Right cardiac atrium (tissue), 5 donors: Measurements from ENCODE around the gene SIX2. TPM values are rescaled to one million over a fixed set of nuclear protein-coding genes. Genes with fewer than 3 reads are reported as not detected.
"Not testable (repeated sequence)": the region's sequence is repeated elsewhere in the genome, so short reads cannot be mapped to it uniquely, and the experiment has no call there.

ENCODE experiments used
- ATAC-seq, 2 donors: fragments of 200-7000 bp; cut with Tn5 transposase; one replicate each; pipeline versions ENCODE4 v1.8.0 to v1.9.1; 2020; ENCODE audit warnings: moderate library complexity in 2 of 2, mild to moderate bottlenecking in 1 of 2
- DNase-seq, 3 donors: peaks; one replicate each; pipeline ENCODE4 v3.0.0-alpha.2; 2020
- H3K27ac ChIP-seq: one replicate; pipeline ENCODE4 v1.5.1; 2013; ENCODE audit warnings: mild to moderate bottlenecking, low read length, control low read depth, moderate library complexity
- H3K27me3 ChIP-seq: one replicate; pipeline ENCODE4 v1.6.1; 2013; ENCODE audit not compliant: control insufficient read depth, insufficient read depth
- H3K4me1 ChIP-seq: one replicate; pipeline ENCODE4 v1.6.1; 2013; ENCODE audit warnings: low read length; ENCODE audit not compliant: control insufficient read depth, insufficient read depth
- H3K4me3 ChIP-seq: one replicate; pipeline ENCODE4 v1.5.1; 2013; ENCODE audit warnings: low read length, control low read depth
- H3K9me3 ChIP-seq: one replicate; pipeline ENCODE4 v1.6.1; 2013; ENCODE audit warnings: low read length; ENCODE audit not compliant: control insufficient read depth
- WGBS: extraction: QIAGEN DNeasy Blood & Tissue Kit; methylation state at CpG from one replicate; pipeline ENCODE4 v1.1.7; 2013; 5-methylcytosine and 5-hydroxymethylcytosine counted together
- intact Hi-C, 4 donors: fragments of 100-400 bp; cut with DNase I; formaldehyde crosslinking; loops; one replicate each; pipeline versions ENCODE4 v1.11.0 to v1.14.0; 2022 to 2023
- polyA plus RNA-seq: library from polyadenylated mRNA; stranded (reverse); fragments of 200-250 nt; gene quantifications from one replicate; pipeline ENCODE4 v1.2.3, GENCODE V29; 2013
- total RNA-seq, 4 donors: library from RNA; stranded (reverse); fragmentation: NEBNext Ultra II Directional; extraction: Animal tissue kit (Norgen Biotek cat#: 25700); gene quantifications; one replicate each; pipeline ENCODE4 v1.2.1, GENCODE V29; 2021
- donor health status: healthy with polysubstance abuse.
- donor health status: DM: no; HTN: yes; CAD: no.
- donor health status: DM: no; HTN: no; CAD: no.
- donor health status: DM: no; HTN: yes; CAD: no; lungs with severe emphysema.
- donor health status: DM: yes; HTN: yes; CAD: no.

Gene SIX2
- total and polyA plus RNA-seq, 5 donors = 0.31 to 0.77 (median 0.54) TPM

DNA sequence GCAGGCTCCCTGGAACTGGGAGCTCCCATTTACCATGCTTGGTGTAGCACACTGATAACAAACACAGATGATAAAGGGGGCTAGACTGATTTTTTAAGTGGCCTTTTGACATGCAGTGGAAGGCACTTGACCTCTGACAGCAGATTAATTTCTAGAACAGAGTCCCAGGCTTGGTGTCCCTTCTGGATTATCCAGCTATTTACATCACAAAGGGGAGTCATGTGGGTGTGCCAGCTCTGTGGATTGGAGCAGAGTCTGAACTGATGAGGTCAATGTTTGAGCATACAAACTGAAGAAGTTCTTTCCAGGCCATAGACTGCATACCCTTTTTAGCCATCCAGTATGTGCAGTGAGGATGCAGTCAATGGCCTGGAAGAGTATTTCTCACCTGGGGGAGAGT, 31.5 kb upstream of the SIX2 start:
- intact Hi-C loops = no loop called here
- Histone ChIP-seq H3K4me3 (no peak overlapping the region), H3K9me3 (no peaks in the 10 kb centered on the region), H3K4me1 (no peaks in the 10 kb centered on the region), H3K27me3 (no peaks in the 10 kb centered on the region), H3K27ac (no peak overlapping the region)
- ATAC-seq (no peak), DNase-seq (no peak)

- WGBS = 68% methylated on average over 5 of the region's 5 CpGs
- ATAC-seq, intact Hi-C loops: not testable (repeated sequence)
Observed at GRCh38 chr2:45039804-45040203, 30.6 kb upstream of the SIX2 start.

DNA sequence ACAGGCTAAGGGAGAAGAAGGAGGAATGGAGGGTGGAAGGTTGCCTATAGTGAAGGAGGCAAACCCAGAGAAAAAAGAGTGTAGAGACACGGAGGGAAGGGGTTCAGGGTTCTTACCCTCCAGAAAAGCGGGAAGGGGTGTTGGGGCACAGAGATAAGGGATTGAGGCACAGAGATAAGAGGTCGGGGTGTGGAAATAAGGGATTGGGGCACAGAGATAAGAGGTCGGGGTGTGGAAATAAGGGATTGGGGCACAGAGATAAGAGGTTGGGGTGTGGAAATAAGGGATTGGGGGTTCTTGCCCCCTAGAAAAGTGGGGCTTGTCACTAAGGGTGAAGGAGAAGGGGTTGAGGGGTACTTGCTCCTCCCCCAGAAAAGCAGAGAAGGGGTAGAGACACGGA, 29.6 kb upstream of the SIX2 start:
- H3K4me3 ChIP-seq, H3K27ac ChIP-seq, intact Hi-C loops, H3K4me1 ChIP-seq, DNase-seq, H3K27me3 ChIP-seq, ATAC-seq, H3K9me3 ChIP-seq: not testable (repeated sequence)
- 55% methylated on average over 5 of the region's 5 CpGs for WGBS

More at GRCh38 chr2:45039804-45040203, 30.6 kb upstream of the SIX2 start:
- H3K27ac ChIP-seq, H3K4me3 ChIP-seq, H3K4me1 ChIP-seq, H3K9me3 ChIP-seq, DNase-seq, H3K27me3 ChIP-seq: not testable (repeated sequence)

- ATAC-seq = no peak
- intact Hi-C loops = no loop called here
- Histone ChIP-seq H3K27me3 (no peaks in the 10 kb centered on the region), H3K9me3 (no peaks in the 10 kb centered on the region), H3K27ac (no peak overlapping the region), H3K4me1 (no peaks in the 10 kb centered on the region), H3K4me3 (no peak overlapping the region)
- no peak for DNase-seq
- 89% methylated on average over 4 of the region's 4 CpGs for WGBS
Observed at GRCh38 chr2:45033302-45033701, 24.1 kb upstream of the SIX2 start.

DNA sequence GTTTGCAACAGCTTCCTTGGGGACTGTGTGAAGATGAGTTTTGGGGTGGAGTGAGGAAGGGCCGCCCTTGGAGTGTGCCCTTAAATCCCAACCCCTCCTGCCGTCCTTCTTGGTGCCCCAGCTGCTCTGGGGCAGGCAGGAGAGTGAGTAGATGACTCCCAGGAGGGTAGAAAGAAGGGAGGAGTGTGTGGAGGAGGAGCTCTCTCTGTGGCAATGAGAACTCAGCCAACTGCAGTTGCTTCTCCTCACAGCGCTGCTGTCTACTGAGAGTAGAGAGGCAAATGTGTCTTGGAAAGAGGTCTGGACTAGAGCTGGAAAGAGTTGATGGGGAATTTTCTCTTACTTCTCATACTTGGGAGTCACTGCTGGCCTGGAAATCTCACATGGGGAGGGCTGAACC, 21.8 kb upstream of the SIX2 start:
- intact Hi-C loops = no loop called here
- 54% methylated on average over 3 of the region's 3 CpGs for WGBS
- Histone ChIP-seq H3K4me1 (no peaks in the 10 kb centered on the region), H3K9me3 (no peaks in the 10 kb centered on the region), H3K4me3 (no peak overlapping the region), H3K27me3 (no peaks in the 10 kb centered on the region), H3K27ac (no peak overlapping the region)
- DNase-seq (no peak), ATAC-seq (peak; percentile 35 to 51)

DNA sequence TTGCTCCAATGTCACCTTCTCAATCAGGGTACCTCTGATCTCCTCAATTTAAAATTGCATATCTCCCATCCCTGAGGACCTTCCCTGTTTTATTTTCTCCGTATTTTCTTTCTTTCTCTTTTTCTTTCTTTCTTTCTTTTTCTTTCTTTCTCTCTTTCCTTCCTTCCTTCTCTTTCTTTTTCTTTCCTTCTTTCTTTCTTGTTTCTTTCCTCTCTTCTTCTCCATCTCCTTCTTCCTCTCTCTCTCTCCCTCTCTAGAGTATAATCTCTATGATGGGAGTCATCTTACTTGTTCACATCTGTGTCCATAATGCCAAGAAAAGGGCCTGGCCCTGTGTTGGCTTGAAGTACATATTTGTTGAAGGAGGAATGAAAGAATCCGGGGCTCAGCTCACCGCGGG, 21.3 kb upstream of the SIX2 start:
- H3K27ac ChIP-seq = no peak overlapping the region
- no peak overlapping the region for H3K4me3 ChIP-seq
- DNase-seq (no peak), ATAC-seq (no peak)
- H3K9me3 ChIP-seq = no peaks in the 10 kb centered on the region
- H3K27me3 ChIP-seq = no peaks in the 10 kb centered on the region
- no peaks in the 10 kb centered on the region for H3K4me1 ChIP-seq
- intact Hi-C loops = no loop called here
- WGBS = 76% methylated on average over 4 of the region's 4 CpGs

DNA sequence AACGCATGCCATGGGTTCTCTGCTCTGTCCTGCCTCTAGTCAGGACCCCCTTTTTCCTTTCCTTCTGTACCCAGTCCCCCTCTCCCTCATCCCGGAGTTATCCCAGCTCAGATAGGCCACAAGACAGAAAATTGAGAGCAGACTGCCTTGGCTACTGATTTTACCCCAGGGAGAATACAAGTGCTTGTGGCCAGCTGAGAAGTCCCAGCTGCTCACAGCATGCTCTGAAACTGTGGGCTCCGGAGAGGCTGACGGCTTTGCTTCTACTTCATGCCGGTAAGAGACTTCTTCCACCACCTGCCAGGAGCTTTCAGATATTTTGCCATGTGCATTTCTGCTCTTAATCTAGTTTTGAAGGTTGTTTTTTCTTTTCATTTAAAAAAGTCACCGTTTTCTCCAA, 20.0 kb upstream of the SIX2 start:
- 37% methylated on average over 6 of the region's 6 CpGs for WGBS
- H3K4me1 ChIP-seq = no peaks in the 10 kb centered on the region
- H3K27me3 ChIP-seq = no peaks in the 10 kb centered on the region
- intact Hi-C loops = no loop called here
- ATAC-seq (peak in 1 of 2 donors; percentile 31), DNase-seq (peak in 1 of 3 donors; percentile 63)
- no peaks in the 10 kb centered on the region for H3K9me3 ChIP-seq
- H3K27ac ChIP-seq = no peak overlapping the region
- H3K4me3 ChIP-seq = no peak overlapping the region

GRCh38 chr2:45028276-45028675, 19.0 kb upstream of the SIX2 start:
- H3K27me3 ChIP-seq = no peaks in the 10 kb centered on the region
- H3K4me3 ChIP-seq = no peak overlapping the region
- H3K9me3 ChIP-seq = no peaks in the 10 kb centered on the region
- intact Hi-C loops = no loop called here
- 91% methylated on average over 1 of the region's 1 CpG for WGBS
- DNase-seq = no peak
- ATAC-seq = no peak
- H3K4me1 ChIP-seq = no peaks in the 10 kb centered on the region
- no peak overlapping the region for H3K27ac ChIP-seq

DNA sequence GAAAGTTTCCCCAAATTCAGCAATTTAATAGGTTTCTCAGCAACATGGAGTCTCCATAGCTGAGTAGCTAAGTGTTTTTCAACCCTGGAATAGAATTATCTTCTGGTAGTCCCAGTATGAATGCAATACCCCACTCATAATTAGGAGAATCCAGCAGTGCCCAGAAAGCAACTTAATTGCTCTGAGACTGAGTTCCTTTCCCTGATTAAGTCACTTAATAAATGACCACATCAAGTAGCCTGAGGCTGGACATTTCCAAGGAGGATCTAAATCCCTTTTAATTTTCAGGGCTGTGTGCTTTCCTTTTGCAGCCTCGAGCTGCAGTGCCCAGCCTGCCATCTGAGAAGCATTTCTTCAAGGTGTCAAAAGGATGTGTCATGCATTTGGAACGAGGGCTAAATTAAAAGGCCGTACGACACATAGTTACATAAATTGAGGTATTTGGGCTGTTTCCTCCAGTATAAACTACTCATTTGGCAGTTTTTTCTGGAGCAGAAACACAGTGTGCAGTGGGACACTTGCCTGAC, 17.7 kb upstream of the SIX2 start:
- no peaks in the 10 kb centered on the region for H3K9me3 ChIP-seq
- no peak for ATAC-seq
- H3K27me3 ChIP-seq = no peaks in the 10 kb centered on the region
- 58% methylated on average over 4 of the region's 4 CpGs for WGBS
- intact Hi-C loops = no loop called here
- no peak overlapping the region for H3K4me3 ChIP-seq
- no peak overlapping the region for H3K27ac ChIP-seq
- no peak for DNase-seq
- H3K4me1 ChIP-seq = no peaks in the 10 kb centered on the region

DNA sequence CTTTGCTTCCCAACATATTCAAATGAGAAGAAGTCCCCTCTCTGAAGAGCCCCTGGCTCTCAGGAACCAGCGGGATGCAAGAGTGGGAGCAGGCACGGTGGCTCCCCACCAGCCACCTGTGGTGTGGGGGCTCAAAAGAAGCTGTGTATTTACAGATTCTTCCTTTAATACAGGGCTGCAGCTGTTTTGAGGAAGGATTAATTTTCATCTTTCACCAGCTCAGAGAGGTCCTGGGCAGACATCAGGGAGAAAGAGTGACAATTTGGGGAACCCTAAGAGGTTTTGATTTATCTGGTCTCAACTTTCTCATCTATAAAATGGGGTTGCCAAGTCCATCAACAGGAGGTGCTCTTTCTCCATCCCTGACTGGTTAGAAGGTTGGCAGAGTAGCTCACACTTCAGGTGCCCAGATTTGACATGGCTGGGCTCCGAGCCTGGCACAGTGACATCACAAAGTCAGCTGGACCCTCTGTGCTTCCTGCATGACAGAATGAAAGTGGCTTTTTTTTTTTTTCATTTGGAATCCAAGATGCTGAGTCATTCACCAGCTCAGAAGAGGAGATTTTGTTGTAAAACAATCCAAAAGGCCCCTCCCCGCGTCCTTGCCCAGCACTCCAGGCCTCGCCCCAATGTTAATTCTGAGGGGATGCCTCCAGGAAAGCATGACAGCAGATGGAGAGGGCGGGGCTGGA, 15.5 kb upstream of the SIX2 start:
- intact Hi-C loops = no loop called here
- no peaks in the 10 kb centered on the region for H3K27me3 ChIP-seq
- H3K4me1 ChIP-seq = no peaks in the 10 kb centered on the region
- no peaks in the 10 kb centered on the region for H3K9me3 ChIP-seq
- 49% methylated on average over 7 of the region's 7 CpGs for WGBS
- ATAC-seq (peak; percentile 80), DNase-seq (peak; percentile 71 to 84 (median 75))
- no peak overlapping the region for H3K27ac ChIP-seq
- no peak overlapping the region for H3K4me3 ChIP-seq

DNA sequence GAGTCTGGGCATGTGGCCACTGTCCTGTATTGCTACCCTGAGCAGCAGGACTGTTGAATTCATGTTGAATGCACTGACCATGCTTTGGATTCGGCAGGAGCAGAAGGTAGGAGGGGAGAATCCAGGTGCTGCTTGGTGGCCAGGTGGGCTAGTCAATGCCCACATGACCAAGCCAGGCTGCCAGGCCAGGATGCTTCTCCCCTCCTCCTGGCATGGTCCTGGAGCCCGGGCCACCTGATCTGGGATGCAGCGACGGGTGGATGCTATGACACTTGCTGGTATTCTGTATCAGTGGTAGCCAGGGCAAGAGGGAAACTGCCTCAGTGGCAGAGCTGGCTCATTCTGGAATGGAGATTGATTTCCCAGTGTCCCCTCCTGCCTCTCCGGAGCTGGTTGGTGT, 14.8 kb upstream of the SIX2 start:
- Histone ChIP-seq H3K4me1 (no peaks in the 10 kb centered on the region), H3K4me3 (no peak overlapping the region), H3K9me3 (no peaks in the 10 kb centered on the region), H3K27me3 (no peaks in the 10 kb centered on the region), H3K27ac (no peak overlapping the region)
- WGBS = 81% methylated on average over 5 of the region's 5 CpGs
- DNase-seq (no peak), ATAC-seq (no peak)
- intact Hi-C loops = no loop called here

DNA sequence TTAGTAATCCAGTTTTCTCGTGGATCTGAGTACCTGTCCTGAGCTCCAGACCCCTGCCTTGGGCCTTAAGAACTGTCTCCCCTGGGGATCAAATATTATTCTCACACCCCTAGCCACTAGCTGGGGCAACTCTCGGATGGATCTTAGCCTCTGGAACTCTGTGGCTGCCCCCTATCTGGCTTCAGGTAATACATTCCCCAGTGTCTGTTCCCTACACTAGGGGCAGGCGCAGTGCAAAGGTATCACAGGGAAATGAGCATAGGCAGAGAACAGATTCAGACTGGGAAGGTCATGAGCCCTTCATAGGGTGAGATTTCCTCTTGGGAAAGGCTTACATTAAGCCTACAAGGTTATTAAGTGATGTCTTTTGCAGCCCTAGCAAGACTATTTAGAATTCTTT, 11.2 kb upstream of the SIX2 start:
- WGBS = 77% methylated on average over 3 of the region's 3 CpGs
- DNase-seq (no peak), ATAC-seq (no peak)
- no peaks in the 10 kb centered on the region for H3K27me3 ChIP-seq
- H3K9me3 ChIP-seq = no peaks in the 10 kb centered on the region
- intact Hi-C loops = no loop called here
- no peaks in the 10 kb centered on the region for H3K4me1 ChIP-seq
- H3K4me3 ChIP-seq = no peak overlapping the region
- H3K27ac ChIP-seq = no peak overlapping the region
